ENCODE measurements around the gene PPP1R1B. TPM values are rescaled to one million over a fixed set of nuclear protein-coding genes. Genes with fewer than 3 reads are reported as not detected.

Gene PPP1R1B
- total and polyA plus RNA-seq, 2 experiments from 2014 or later = 3.4 to 5.4 TPM

- H2AFZ ChIP-seq = no peak overlapping the region
- no peaks in the 10 kb centered on the region for H3K9me2 ChIP-seq (ENCODE audit: insufficient read depth)
- peaks cover 14% of the 10 kb centered on the region; the same call in 2 of the 3 replicates for H3K36me3 Mint-ChIP-seq (ENCODE audit: low read depth)
- no peak overlapping the region for H3K27ac ChIP-seq (ENCODE audit: low read depth)
- no peaks in the 10 kb centered on the region for H3K79me2 ChIP-seq (replicated peaks; ENCODE audit: insufficient read depth)
- no peaks in the 10 kb centered on the region; the same call in 2 of the 3 replicates for H3K9me3 Mint-ChIP-seq
- H4K20me1 ChIP-seq (replicated peaks; ENCODE audit: insufficient read depth) = no peaks in the 10 kb centered on the region; the same call in 1 of the 2 replicates
- ATAC-seq (no peak), DNase-seq (ENCODE audit: low spot score) (no peak)
- H3K4me2 ChIP-seq = no peak overlapping the region
- peaks cover 13% of the 10 kb centered on the region for H3K27me3 Mint-ChIP-seq (ENCODE audit: insufficient read depth, low read depth, poor library complexity)
- peaks cover 49% of the 10 kb centered on the region for H3K4me1 Mint-ChIP-seq
- peaks cover 3% of the 10 kb centered on the region for H3F3A ChIP-seq (replicated peaks; ENCODE audit: low read depth)
- H3K4me3 ChIP-seq = no peak overlapping the region
- TF ChIP-seq CTCF (conservative IDR thresholded peaks at IDR 0.05; ENCODE audit: low read depth in 2 of 2) (no peak), EZH2phosphoT487 (IDR thresholded peaks at IDR 0.05; ENCODE audit: unreplicated experiment) (no peak), EZH2 (IDR thresholded peaks at IDR 0.05; ENCODE audit: low read depth, unreplicated experiment) (no peak), ZNF114 (CRISPR knock-in tag; IDR thresholded peaks at IDR 0.05) (no peak), ZNF462 (CRISPR knock-in tag; IDR thresholded peaks at IDR 0.05) (no peak), STAT1 (IDR thresholded peaks at IDR 0.05; ENCODE audit: unreplicated experiment) (no peak), CREB1 (CRISPR knock-in tag; IDR thresholded peaks at IDR 0.05; ENCODE audit: low read depth) (no peak)
- no peaks in the 10 kb centered on the region for H3K36me3 ChIP-seq (ENCODE audit: insufficient read depth)
- H3K27me3 ChIP-seq (ENCODE audit: insufficient read depth) = peaks cover 13% of the 10 kb centered on the region
- no peak overlapping the region for H3K4me3 Mint-ChIP-seq
- no peak overlapping the region for H3K27ac Mint-ChIP-seq
- peaks cover 38% of the 10 kb centered on the region for H3K4me1 ChIP-seq (ENCODE audit: insufficient read depth)
Observed at GRCh38 chr17:39661744-39662541, 35.2 kb downstream of the PPP1R1B start.

Data from GM23338 (cell line).